Measurements from ENCODE around the gene C20orf204.

DNA sequence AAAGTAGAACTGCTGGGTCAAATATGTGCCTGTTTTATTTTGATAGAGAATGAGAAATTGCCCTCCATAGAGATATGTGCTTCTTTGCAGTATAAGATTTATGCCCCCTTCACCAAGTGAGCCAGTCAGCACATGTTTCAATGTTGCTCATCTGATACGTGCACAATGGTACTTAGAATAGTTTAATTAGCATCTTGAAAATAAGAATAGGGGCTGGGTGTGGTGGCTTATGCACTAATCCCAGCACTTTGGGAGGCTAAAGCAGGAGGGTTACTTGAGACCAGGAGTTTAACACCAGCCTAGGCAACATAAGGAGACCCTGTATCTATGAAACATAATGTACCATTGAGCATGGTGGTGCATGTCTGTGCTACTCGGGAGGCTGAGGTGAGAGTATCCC is 20.3 kb upstream of the C20orf204 start:
- TF ChIP-seq, protein P1, sequence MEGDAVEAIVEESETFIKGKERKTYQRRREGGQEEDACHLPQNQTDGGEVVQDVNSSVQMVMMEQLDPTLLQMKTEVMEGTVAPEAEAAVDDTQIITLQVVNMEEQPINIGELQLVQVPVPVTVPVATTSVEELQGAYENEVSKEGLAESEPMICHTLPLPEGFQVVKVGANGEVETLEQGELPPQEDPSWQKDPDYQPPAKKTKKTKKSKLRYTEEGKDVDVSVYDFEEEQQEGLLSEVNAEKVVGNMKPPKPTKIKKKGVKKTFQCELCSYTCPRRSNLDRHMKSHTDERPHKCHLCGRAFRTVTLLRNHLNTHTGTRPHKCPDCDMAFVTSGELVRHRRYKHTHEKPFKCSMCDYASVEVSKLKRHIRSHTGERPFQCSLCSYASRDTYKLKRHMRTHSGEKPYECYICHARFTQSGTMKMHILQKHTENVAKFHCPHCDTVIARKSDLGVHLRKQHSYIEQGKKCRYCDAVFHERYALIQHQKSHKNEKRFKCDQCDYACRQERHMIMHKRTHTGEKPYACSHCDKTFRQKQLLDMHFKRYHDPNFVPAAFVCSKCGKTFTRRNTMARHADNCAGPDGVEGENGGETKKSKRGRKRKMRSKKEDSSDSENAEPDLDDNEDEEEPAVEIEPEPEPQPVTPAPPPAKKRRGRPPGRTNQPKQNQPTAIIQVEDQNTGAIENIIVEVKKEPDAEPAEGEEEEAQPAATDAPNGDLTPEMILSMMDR (conservative IDR thresholded peaks at IDR 0.05) = no peak
- TF ChIP-seq ZFX (IDR thresholded peaks at IDR 0.05) = no peak

Data from C4-2B (cell line).